T-cell (primary cell): ENCODE measurements around the gene MAP3K2. TPM values are rescaled to one million over a fixed set of nuclear protein-coding genes. Genes with fewer than 3 reads are reported as not detected.

ENCODE experiments used
- ATAC-seq, 4 experiments: fragments of 200-7000 bp in 3 of 4; fragments of 150-1000 bp in 1 of 4; cut with Tn5 transposase; replicated peaks in 1 of 4; 1 replicate in 3 of 4; 2 replicates in 1 of 4; pipeline ENCODE4 v1.10.0; 2021; ENCODE audit warnings: moderate library complexity in 3 of 4, mild to moderate bottlenecking in 2 of 4, moderate number of reproducible peaks in 1 of 4
- CTCF ChIA-PET, 2 donors: fragments of 300-600 bp; sonication (Branson Sonifier 250); formaldehyde crosslinking; loops; one replicate each; lab custom pipeline; 2022; ENCODE audit warnings: antibody characterized with exemption in 2 of 2; lab: Charles Lee
- POLR2A ChIA-PET, 2 donors: fragments of 300-600 bp; sonication (Branson Sonifier 250); formaldehyde crosslinking; loops; one replicate each; lab custom pipeline; 2022; ENCODE audit warnings: antibody characterized with exemption in 2 of 2; lab: Charles Lee
- DNase-seq, 35 experiments: peaks; one replicate each; pipeline versions ENCODE4 v3.0.0 to v3.0.0-alpha.2; 2013 to 2023
- H3K27ac ChIP-seq: one replicate; pipeline ENCODE4 v1.5.1; 2013; ENCODE audit warnings: low read length
- H3K27me3 ChIP-seq, 2 experiments: replicated peaks in 1 of 2; 1 replicate in 1 of 2; 2 replicates in 1 of 2; pipeline versions ENCODE4 v1.6.1 to v1.7.0; 2013; ENCODE audit warnings: low read length in 1 of 2, mixed read lengths in 1 of 2; ENCODE audit not compliant: control insufficient read depth in 2 of 2, insufficient read depth in 2 of 2; ENCODE audit errors: extremely low read depth in 1 of 2
- H3K36me3 ChIP-seq, 2 donors: 1 replicate in 1 of 2; 2 replicates in 1 of 2; pipeline versions ENCODE4 v1.6.1 to v1.7.0; 2013; ENCODE audit warnings: low read length in 1 of 2; ENCODE audit not compliant: control insufficient read depth in 2 of 2, insufficient read depth in 1 of 2; ENCODE audit errors: extremely low read depth in 1 of 2
- H3K4me1 ChIP-seq, 2 experiments: 1 replicate in 1 of 2; 2 replicates in 1 of 2; pipeline versions ENCODE4 v1.6.1 to v1.7.0; 2013; ENCODE audit warnings: low read length in 2 of 2, mixed read lengths in 1 of 2; ENCODE audit not compliant: insufficient read depth in 2 of 2, control insufficient read depth in 1 of 2; ENCODE audit errors: extremely low read depth in 1 of 2
- H3K4me3 ChIP-seq, 2 donors: 1 replicate in 1 of 2; 2 replicates in 1 of 2; pipeline versions ENCODE4 v1.5.1 to v1.7.0; 2013; ENCODE audit warnings: mild to moderate bottlenecking in 2 of 2, low read length in 1 of 2, moderate library complexity in 1 of 2; ENCODE audit not compliant: control insufficient read depth in 1 of 2; ENCODE audit errors: extremely low read depth in 1 of 2
- H3K9me3 ChIP-seq: 2 replicates; pipeline ENCODE4 v1.7.0; 2013
- H3K27ac Mint-ChIP-seq, 2 donors: one replicate each; pipeline ENCODE4 v1.8.0; 2020 to 2021; ENCODE audit warnings: mild to moderate bottlenecking in 2 of 2, mixed read lengths in 2 of 2
- H3K27me3 Mint-ChIP-seq, 2 donors: one replicate each; pipeline ENCODE4 v1.8.0; 2021 to 2022; ENCODE audit warnings: mixed read lengths in 2 of 2
- H3K36me3 Mint-ChIP-seq: one replicate; pipeline ENCODE4 v1.8.0; 2021; ENCODE audit warnings: mixed read lengths
- H3K4me1 Mint-ChIP-seq, 3 donors: one replicate each; pipeline ENCODE4 v1.8.0; 2020 to 2022; ENCODE audit warnings: mixed read lengths in 3 of 3, mild to moderate bottlenecking in 1 of 3
- H3K4me3 Mint-ChIP-seq, 3 donors: one replicate each; pipeline ENCODE4 v1.8.0; 2020 to 2022; ENCODE audit warnings: mild to moderate bottlenecking in 3 of 3, mixed read lengths in 3 of 3, moderate library complexity in 3 of 3
- H3K9me3 Mint-ChIP-seq, 3 donors: one replicate each; pipeline ENCODE4 v1.8.0; 2020 to 2022; ENCODE audit warnings: mixed read lengths in 3 of 3
- WGBS: methylation state at CpG from one replicate; pipeline ENCODE4 v1.1.5; 2013; ENCODE audit warnings: missing lambda C conversion rate; ENCODE audit not compliant: insufficient coverage; 5-methylcytosine and 5-hydroxymethylcytosine counted together
- total RNA-seq, 35 experiments: library from RNA in 6 of 35; stranded (reverse) in 6 of 35; fragments of 120-200 nt in 1 of 35; gene quantifications; one replicate each; pipeline versions ENCODE4 v1.2.1 to v1.2.4 and lab custom pipeline; 2013 to 2026

The MAP3K2 gene
- total RNA-seq, 5 donors from 2014 or later (not counting 1 experiment from before 2014, with no cell fraction given): 81.6 to 89.1 (median 83.2) TPM

- no peak overlapping the region for H3K27ac ChIP-seq
- H3K4me3 Mint-ChIP-seq: no peak overlapping the region
- H3K4me3 ChIP-seq: no peak overlapping the region
- no peaks in the 10 kb centered on the region for H3K9me3 Mint-ChIP-seq
- no peaks in the 10 kb centered on the region for H3K9me3 ChIP-seq
- CTCF ChIA-PET: no interaction called here
- DNase-seq: no peak
- H3K36me3 Mint-ChIP-seq: peaks cover 17% of the 10 kb centered on the region
- no peaks in the 10 kb centered on the region for H3K27me3 ChIP-seq
- no peaks in the 10 kb centered on the region for H3K36me3 ChIP-seq
- no peaks in the 10 kb centered on the region for H3K27me3 Mint-ChIP-seq
- ATAC-seq: peak in 1 of 4 experiments; percentile 33
- H3K4me1 Mint-ChIP-seq: peaks cover 81 to 91% (median 83%) of the 10 kb centered on the region in 3 donors
- POLR2A ChIA-PET: interaction anchor here in 1 of 2 donors (0.5 kb wide), 1 partner anchor 62 kb away, joined by 20 read pairs; no protein-coding TSS in a partner anchor
- peaks cover 12 to 18% of the 10 kb centered on the region in 2 experiments for H3K4me1 ChIP-seq
- no CpG with 5 or more reads among the region's 5 CpGs for WGBS
- no peak overlapping the region for H3K27ac Mint-ChIP-seq
Measured at GRCh38 chr2:127381762-127382161, 6.0 kb downstream of the MAP3K2 start.

GRCh38 chr2:127379712-127380355 lies 7.9 kb downstream of the MAP3K2 start:
- H3K9me3 ChIP-seq: no peaks in the 10 kb centered on the region
- Mint-ChIP-seq H3K27ac (no peak overlapping the region), H3K4me3 (no peak overlapping the region), H3K4me1 (peaks cover 68 to 74% (median 71%) of the 10 kb centered on the region in 3 donors), H3K9me3 (peaks cover 0 to 5% (median 5%) of the 10 kb centered on the region in 3 donors), H3K36me3 (peaks cover 23% of the 10 kb centered on the region), H3K27me3 (no peaks in the 10 kb centered on the region)
- H3K4me3 ChIP-seq: no peak overlapping the region
- no peaks in the 10 kb centered on the region for H3K27me3 ChIP-seq
- H3K27ac ChIP-seq: no peak overlapping the region
- CTCF ChIA-PET: interaction anchor here in 1 of 2 donors (0.6 kb wide), 1 partner anchor 27 kb away, joined by 3 read pairs; no protein-coding TSS in a partner anchor
- DNase-seq (no peak), ATAC-seq (no peak)
- POLR2A ChIA-PET: no interaction called here
- H3K4me1 ChIP-seq: peaks cover 11% of the 10 kb centered on the region in 2 experiments
- no CpG with 5 or more reads among the region's 4 CpGs for whole genome bisulfite sequencing
- no peaks in the 10 kb centered on the region for H3K36me3 ChIP-seq

- no peak for DNase-seq
- H3K27me3 ChIP-seq: no peaks in the 10 kb centered on the region
- WGBS: no CpG with 5 or more reads among the region's 6 CpGs
- H3K36me3 ChIP-seq: no peaks in the 10 kb centered on the region
- H3K27ac ChIP-seq: no peak overlapping the region
- H3K27ac Mint-ChIP-seq: no peak overlapping the region
- no peak for ATAC-seq
- peaks cover 67 to 76% (median 71%) of the 10 kb centered on the region in 3 donors for H3K4me1 Mint-ChIP-seq
- no peak overlapping the region for H3K4me3 ChIP-seq
- peaks cover 11% of the 10 kb centered on the region in 2 experiments for H3K4me1 ChIP-seq
- no peaks in the 10 kb centered on the region for H3K27me3 Mint-ChIP-seq
- CTCF ChIA-PET: interaction anchor here (0.5 to 1.1 kb wide), 3 partner anchors 17 to 71 kb away, joined by 3 to 8 read pairs (median 5); no protein-coding TSS in a partner anchor
- peaks cover 8 to 15% (median 11%) of the 10 kb centered on the region in 3 donors for H3K9me3 Mint-ChIP-seq
- H3K36me3 Mint-ChIP-seq: peaks cover 26% of the 10 kb centered on the region
- no peak overlapping the region for H3K4me3 Mint-ChIP-seq
- peaks cover 2% of the 10 kb centered on the region for H3K9me3 ChIP-seq
- POLR2A ChIA-PET: no interaction called here
Measured at GRCh38 chr2:127378720-127379119, 9.1 kb downstream of the MAP3K2 start.

DNA sequence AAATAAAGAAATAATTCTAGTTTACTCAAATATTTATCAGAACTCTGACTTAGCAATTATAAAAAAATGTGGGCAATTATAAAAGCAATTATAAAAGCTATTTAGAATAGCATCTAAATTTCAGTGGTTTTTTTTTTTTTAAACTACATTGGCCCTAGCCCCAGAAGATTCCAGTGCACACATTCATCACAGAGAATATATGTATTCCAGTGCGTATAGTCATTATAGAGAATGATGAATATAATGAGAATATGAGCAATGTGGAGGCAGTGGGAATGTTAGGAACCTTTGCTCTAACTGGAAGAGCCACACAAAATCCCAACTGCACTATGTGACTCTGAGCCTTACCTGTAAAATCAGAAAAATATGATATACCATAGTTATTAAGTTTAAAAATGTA lies 10.5 kb downstream of the MAP3K2 start:
- Mint-ChIP-seq H3K27me3 (no peaks in the 10 kb centered on the region), H3K9me3 (peaks cover 11 to 24% (median 18%) of the 10 kb centered on the region in 3 donors), H3K36me3 (peaks cover 28% of the 10 kb centered on the region), H3K4me1 (peaks cover 61 to 67% (median 64%) of the 10 kb centered on the region in 3 donors), H3K27ac (no peak overlapping the region), H3K4me3 (peak overlapping the region in 1 of 3 donors; percentile 15)
- ChIA-PET CTCF (interaction anchor here (0.6 to 1.1 kb wide), 2 partner anchors 53 to 54 kb away, joined by 3 read pairs; no protein-coding TSS in a partner anchor), POLR2A (interaction anchor here in 1 of 2 donors (1.2 kb wide), 1 partner anchor 9 kb away, joined by 3 read pairs; no protein-coding TSS in a partner anchor)
- peaks cover 2% of the 10 kb centered on the region for H3K9me3 ChIP-seq
- H3K27me3 ChIP-seq: no peaks in the 10 kb centered on the region
- H3K4me3 ChIP-seq: no peak overlapping the region
- H3K4me1 ChIP-seq: peaks cover 4 to 11% of the 10 kb centered on the region in 2 experiments
- DNase-seq (no peak), ATAC-seq (no peak)
- H3K36me3 ChIP-seq: no peaks in the 10 kb centered on the region
- WGBS: no CpG with 5 or more reads among the region's 1 CpG
- H3K27ac ChIP-seq: no peak overlapping the region

DNA sequence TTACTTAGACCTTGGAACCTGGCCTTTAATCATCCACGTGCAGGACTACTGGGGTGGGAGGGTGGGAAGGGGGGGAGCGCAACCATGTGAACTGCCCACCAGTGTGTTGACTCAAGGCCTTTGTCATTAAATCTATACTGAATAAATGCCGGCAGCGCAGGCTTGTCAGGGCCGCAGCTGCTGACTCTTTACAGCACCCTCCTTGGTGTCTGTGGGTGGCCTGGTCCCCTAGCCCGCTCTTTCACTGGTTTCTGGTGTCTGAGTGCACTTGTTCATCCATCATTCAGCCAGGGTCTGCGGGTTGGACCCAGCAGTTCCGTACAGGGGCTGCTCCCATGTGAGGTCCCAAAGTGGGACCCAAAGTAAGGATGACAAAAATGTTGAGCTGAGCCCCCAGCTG lies 11.5 kb downstream of the MAP3K2 start:
- Histone ChIP-seq H3K9me3 (peaks cover 2% of the 10 kb centered on the region), H3K4me3 (no peak overlapping the region), H3K27me3 (no peaks in the 10 kb centered on the region), H3K27ac (no peak overlapping the region), H3K4me1 (peaks cover 4 to 7% of the 10 kb centered on the region in 2 experiments), H3K36me3 (peaks cover 0 to under 1% of the 10 kb centered on the region in 2 donors)
- H3K4me3 Mint-ChIP-seq: no peak overlapping the region
- H3K9me3 Mint-ChIP-seq: peaks cover 18 to 28% (median 18%) of the 10 kb centered on the region in 3 donors
- H3K4me1 Mint-ChIP-seq: peaks cover 59 to 63% (median 62%) of the 10 kb centered on the region in 3 donors
- H3K27me3 Mint-ChIP-seq: no peaks in the 10 kb centered on the region
- no peak for DNase-seq
- ChIA-PET CTCF (interaction anchor here in 1 of 2 donors (0.6 kb wide), 1 partner anchor 335 kb away, joined by 7 read pairs; no protein-coding TSS in a partner anchor), POLR2A (interaction anchor here in 1 of 2 donors (1.2 kb wide), 1 partner anchor 10 kb away, joined by 3 read pairs; no protein-coding TSS in a partner anchor)
- ATAC-seq: no peak
- no peak overlapping the region for H3K27ac Mint-ChIP-seq
- H3K36me3 Mint-ChIP-seq: peaks cover 38% of the 10 kb centered on the region
- 98% methylated on average over 6 of the region's 8 CpGs for whole genome bisulfite sequencing

GRCh38 chr2:127373362-127374083 lies 14.3 kb downstream of the MAP3K2 start:
- Histone ChIP-seq H3K9me3 (peaks cover 2% of the 10 kb centered on the region), H3K27ac (no peak overlapping the region), H3K4me3 (no peak overlapping the region), H3K27me3 (no peaks in the 10 kb centered on the region), H3K36me3 (peaks cover 0 to 5% of the 10 kb centered on the region in 2 donors), H3K4me1 (peaks cover 0 to 5% of the 10 kb centered on the region in 2 experiments)
- CTCF ChIA-PET: no interaction called here
- POLR2A ChIA-PET: interaction anchor here in 1 of 2 donors (0.7 kb wide), 1 partner anchor 11 kb away, joined by 3 read pairs; no protein-coding TSS in a partner anchor
- Mint-ChIP-seq H3K4me1 (peaks cover 43 to 54% (median 48%) of the 10 kb centered on the region in 3 donors), H3K27ac (no peak overlapping the region), H3K4me3 (no peak overlapping the region), H3K27me3 (no peaks in the 10 kb centered on the region), H3K9me3 (peaks cover 20 to 33% (median 24%) of the 10 kb centered on the region in 3 donors), H3K36me3 (peaks cover 53% of the 10 kb centered on the region)
- no peak for ATAC-seq
- 96% methylated on average over 3 of the region's 5 CpGs for WGBS
- DNase-seq: no peak
